LNCAP (cell line): Measurements from ENCODE around the gene G6PD.

Experiments
- TF ChIP-seq, protein P1 (sequence below): fragments of 450-650 bp; IDR thresholded peaks from 2 replicates; pipeline ENCODE4 v1.5.1; 2017; ENCODE audit warnings: mild to moderate bottlenecking

G6PD gene

DNA sequence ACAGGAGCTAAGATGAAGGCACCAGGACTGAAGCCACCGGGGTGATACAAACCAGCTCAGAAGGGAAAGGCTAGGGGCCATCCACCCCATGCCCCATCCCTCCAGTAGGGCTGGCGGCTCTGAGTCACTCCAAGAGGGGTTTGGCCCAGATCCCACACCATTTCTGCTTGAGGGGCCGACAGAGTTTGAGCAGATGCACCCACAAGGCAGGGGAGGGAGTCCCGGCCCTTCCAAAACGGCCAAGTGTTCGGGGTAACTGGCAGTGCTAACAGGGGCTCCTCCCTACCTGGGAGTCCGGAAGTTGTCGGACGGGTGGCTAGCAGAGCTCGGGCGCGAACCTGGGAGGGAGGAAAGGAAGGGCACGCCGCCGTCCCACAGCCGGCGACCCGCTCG, 56.6 kb downstream of the G6PD start:
- TF ChIP-seq, protein P1, sequence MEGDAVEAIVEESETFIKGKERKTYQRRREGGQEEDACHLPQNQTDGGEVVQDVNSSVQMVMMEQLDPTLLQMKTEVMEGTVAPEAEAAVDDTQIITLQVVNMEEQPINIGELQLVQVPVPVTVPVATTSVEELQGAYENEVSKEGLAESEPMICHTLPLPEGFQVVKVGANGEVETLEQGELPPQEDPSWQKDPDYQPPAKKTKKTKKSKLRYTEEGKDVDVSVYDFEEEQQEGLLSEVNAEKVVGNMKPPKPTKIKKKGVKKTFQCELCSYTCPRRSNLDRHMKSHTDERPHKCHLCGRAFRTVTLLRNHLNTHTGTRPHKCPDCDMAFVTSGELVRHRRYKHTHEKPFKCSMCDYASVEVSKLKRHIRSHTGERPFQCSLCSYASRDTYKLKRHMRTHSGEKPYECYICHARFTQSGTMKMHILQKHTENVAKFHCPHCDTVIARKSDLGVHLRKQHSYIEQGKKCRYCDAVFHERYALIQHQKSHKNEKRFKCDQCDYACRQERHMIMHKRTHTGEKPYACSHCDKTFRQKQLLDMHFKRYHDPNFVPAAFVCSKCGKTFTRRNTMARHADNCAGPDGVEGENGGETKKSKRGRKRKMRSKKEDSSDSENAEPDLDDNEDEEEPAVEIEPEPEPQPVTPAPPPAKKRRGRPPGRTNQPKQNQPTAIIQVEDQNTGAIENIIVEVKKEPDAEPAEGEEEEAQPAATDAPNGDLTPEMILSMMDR = no peak

DNA sequence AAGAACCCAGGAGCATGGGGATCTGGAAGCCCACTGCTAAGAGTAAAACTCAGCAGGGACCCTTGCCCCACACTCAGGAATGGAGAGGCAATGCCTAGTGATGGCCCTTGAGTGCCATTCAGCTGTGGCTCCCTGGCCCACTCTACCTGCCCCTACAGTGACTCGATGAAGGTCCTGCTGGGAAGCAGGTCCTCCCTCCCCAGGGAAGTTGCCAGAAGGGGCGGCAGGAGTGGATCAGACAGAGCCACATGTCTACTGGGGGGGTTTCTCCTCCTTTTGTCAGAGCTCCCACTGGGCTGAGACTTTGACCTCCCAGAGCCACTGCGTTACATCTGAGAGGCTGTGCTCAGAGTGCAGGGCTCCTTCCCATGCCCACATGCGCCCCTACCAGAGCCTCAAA, 57.5 kb downstream of the G6PD start:
- TF ChIP-seq, protein P1 = no peak

DNA sequence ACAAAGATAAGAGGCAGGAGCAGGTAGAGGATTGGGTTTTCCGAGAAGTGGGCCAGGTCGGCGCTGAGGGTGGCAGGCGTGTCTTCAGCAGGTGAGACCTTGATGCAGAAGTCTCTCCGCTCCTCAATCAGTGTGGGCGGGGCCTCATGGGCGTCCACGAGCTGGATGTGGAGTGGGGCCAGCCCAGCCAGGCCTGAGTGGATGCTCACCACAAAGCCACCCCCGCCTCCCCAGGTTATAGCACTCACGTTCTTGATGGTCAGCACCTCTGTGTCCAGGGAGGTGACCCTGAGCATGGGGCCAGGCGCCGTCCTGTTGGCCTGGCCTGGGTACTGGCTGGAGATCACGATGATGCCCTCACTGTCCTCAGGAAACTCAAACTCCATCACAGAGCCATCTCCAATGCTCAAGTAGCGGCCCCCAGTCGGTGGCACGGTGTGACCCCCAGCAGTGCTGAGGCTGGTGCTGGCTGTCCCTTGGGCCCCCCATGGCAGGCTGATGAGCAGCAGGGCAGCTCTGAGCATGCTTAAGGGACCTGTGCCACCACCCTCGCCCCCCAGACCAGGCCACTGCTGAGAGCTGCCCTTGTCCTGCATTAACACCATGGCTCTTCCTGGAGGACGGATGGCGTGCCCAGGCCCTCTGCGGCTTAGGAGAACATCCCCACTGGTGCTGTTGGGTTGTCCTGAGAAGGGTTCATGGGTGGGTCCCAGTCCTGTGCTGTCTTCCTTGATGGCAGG, 58.1 kb downstream of the G6PD start:
- TF ChIP-seq, protein P1 = no peak

DNA sequence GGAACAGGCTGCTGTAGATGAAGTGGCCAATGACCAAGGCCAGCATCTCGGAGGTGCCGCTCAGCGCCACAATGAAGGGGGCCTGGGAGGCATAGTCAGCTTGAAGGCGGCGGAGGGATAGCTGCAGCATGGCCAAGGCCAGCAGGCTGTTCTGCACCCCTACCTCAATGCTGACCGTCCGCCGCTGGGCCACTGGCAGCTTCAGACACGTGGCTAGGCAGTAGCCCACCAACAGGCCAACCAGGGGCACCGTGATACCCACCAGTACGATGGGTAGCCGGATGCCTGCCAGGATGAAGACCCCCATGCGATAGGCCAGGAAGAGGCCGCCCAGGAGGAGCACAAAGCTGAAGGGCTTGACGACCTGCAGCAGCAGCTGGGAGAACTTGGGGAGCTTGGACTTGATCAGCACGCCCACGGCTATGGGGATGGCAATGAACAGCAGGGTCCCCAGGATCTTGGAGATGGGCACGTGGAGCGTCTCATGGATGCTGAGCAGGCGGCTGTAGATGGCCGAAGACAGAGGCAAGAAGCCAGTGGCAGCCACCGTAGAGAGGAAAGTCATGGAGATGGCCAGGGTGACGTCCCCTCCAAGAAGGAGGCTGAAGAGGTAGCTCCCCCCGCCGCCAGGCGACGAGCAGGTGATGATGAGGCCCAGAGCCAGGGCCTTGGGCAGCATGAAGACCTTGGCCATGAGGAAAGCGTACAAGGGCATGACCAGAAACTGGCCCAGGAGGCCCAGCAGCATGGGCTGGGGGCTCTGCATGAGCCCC, 58.9 kb downstream of the G6PD start:
- TF ChIP-seq, protein P1 = no peak

DNA sequence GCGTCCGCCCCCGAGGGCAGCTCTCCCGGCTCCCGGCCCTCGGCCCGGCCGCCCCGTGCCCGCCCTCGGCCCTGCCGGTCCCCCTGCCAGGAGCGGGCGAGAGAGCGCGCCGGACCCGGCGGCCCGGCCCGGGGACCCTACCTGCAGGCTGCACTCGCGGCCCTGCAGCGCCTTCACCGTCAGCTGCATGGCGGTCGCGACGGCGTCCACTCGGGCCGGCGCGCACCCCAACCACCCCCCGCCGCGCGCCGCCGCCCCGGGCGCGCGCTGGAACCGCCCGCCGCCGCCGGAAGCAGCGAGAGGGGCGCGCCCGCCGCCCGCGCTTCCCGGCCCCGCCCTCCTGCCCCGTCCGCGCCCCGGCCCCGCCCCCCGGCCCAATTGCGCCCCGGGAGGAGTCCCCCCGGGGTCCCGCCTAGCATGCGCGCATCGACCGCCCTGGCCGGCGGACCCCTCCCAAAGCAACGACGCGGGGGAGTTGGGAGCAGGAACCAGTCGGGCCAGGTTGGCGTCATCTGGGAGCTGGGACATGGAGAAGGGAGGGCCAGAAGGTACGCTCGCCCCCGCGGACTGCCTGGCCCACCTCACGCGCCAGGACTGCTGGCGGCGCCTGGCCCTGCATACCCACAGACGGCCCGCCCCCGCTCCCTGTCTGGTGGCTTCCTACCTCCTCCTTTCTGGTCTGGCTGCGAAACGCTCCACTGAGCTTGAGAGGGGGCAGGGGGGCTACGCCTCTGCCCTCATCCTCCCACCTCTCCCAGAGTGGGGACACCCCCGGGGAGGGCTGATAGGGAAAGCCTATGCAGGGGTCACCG, 60.0 kb downstream of the G6PD start, which contains the start of gene UBL4A:
Gene UBL4A, minus strand, starts transcription at position 220 of the 812 bp plus-strand sequence. Its CDS starts 31 bp downstream, at position 189.
- TF ChIP-seq, protein P1 = no peak

DNA sequence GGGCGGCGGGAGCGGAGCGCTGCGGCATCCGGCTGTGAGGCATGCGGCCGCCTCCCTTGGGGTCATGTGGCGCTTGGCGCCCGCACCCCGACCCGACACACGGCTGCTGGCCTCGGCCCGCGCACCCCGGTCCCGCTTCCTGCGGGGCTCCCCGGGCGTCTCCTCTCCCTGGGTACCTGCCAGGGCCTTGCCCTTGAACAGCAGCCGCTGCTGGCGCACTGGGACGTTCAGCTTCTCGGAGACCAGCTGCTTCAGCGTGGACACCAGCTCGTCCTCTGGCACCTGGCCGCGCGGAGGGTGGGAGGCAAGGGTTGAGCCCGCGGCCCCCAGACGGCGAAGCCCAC, 60.6 kb downstream of the G6PD start:
- TF ChIP-seq, protein P1 = no peak
